Left renal pelvis (tissue), 4 donors: Measurements from ENCODE around the gene PUM2. TPM values are rescaled to one million over a fixed set of nuclear protein-coding genes. Genes with fewer than 3 reads are reported as not detected.

Source experiments
- DNase-seq, 4 donors: peaks; one replicate each; pipeline ENCODE4 v3.0.0-alpha.2; 2013; ENCODE audit warnings: low read depth in 4 of 4, low spot score in 3 of 4
- polyA plus RNA-seq, 4 donors: library from polyadenylated mRNA; unstranded; fragments of 120-200 nt; gene quantifications; one replicate each; pipeline ENCODE4 v1.2.1, GENCODE V29; 2013; ENCODE audit not compliant: insufficient read length in 4 of 4

Gene PUM2
- polyA plus RNA-seq, 4 donors = 79.2 to 126 (median 111) TPM

- DNase-seq = no peak
These were observed 129.7 kb downstream of the PUM2 start for GRCh38 chr2:20220806-20221554.

- no peak for DNase-seq
These were observed 130.8 kb downstream of the PUM2 start for GRCh38 chr2:20219763-20220380.

- DNase-seq = no peak
These were observed 132.0 kb downstream of the PUM2 start for GRCh38 chr2:20218331-20219320.

- DNase-seq = no peak
These were observed 133.3 kb downstream of the PUM2 start for GRCh38 chr2:20217041-20217970.

- no peak for DNase-seq
These were observed 134.3 kb downstream of the PUM2 start for GRCh38 chr2:20216130-20217025.

DNA sequence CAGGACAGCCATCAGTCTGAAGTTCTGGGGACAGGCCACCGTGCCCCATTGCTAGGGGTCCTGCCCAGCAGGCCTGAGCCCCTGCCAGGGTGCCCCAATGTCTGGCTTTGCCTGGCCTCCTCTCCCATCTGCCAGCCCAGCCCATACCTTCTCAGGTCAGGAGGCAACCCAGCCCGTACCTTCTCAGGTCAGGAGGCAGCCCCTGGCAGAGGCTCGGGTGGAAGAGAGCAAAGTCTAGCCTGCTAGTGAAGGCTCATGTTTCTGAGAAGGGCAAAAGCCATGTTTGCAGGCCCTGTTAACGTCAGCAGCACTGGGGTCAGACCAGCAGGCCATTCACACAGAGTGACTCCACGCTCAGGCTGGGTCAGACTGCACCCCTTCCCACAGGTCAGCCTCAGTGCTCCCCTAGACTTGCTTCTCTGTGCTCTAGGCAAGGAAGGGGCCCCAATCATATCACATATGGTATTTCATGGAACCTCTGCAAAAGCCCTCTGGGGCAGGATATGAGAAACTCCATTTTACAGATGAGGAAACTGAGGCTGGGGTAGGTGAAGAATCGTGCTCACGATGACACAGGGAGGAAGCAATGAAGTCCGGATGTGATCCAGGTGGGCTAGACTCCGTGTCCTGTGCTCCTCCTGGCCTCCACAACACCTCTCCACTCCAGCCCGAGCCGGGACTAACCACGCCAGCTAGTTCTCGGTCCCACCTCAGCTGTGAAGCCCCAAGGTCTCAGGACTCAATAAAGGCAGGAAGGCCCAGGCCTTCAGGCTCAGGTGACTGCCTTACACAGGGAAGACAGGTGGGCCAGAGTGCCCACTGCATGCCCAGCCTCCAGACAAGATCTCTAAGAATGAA lies 135.2 kb downstream of the PUM2 start:
- DNase-seq = no peak

DNA sequence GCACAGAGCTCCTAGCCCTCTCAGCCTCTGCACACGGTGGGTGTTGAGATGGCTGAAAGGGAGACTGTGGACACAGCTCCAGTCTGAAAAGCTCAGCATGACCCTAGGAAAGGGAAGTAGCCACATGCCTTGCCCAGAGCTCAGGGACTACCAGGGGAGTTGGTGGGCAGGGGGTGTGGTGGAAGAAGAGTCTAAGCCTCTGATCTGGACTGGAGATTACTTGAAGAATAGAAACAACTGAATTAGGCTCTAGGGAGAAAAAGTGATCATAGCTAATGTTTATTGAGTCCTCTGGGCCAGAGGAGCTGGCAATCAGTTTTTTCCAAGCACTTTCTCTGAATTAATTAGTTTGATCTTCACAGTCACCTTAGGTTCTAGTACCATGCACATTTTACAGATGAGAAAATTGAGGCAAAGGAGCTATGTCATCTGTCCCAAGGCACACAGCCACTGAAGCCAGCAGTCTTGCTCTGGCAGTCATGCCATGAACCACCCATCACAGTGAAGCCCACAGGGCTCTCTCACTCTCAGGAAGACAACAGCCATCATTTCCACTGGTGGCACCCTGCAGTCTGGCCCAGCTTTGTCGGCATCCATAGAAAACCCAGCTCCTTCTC lies 136.0 kb downstream of the PUM2 start:
- no peak for DNase-seq

GRCh38 chr2:20213651-20214565 lies 136.7 kb downstream of the PUM2 start:
- no peak for DNase-seq

DNA sequence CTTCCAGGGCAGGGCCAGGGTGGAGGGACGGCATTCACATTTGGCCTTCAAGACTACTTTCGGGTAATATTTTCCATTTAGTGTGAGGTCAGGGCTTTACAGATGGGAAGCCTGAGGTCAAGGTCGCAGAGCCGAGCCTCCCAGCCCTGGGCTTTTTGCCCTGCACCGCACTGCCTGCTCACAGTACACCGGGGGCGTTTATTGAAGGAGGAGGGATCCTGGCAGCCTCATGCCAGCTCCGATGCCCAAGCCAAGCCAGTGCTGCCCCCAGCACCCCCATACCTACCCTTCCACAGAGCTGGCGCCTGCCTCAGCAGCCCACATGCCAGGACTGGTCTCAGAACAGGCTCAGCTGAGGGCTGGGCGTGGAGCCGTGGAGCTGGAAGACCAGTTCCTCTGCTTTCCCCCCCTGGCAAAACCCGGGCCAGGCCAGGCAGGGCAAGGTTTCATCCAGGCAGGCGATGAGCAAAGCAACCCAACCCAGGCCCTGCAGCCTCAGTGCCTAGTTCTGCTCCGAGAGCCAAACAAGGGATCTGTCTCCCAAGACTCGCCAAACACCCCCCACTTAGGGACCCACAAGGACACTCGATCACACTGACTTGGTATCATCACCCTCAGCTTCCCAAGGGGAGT lies 137.7 kb downstream of the PUM2 start:
- no peak for DNase-seq

DNA sequence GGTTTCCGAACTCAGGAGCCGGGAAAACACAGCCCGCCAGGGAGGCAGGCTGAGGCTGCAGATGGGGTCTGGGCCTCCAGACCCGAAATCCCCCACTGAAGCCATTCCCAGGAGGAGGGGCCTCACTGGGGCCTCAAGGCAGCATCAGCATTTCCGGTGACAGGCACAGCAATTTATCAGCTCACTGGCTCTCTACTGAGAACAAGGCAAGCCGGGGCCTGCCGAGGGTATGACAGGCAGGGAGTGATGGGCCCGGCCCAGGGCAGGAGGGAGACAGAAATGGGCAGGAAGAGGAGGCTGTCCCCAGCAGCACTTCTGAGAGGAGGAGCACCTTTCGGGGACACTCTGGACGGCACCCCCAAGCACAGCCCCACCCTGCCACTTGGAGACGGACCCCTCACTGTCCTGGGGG lies 138.2 kb downstream of the PUM2 start:
- peak in 2 of 4 donors; percentile 64 to 68 for DNase-seq

- DNase-seq = no peak
These were observed 138.7 kb downstream of the PUM2 start for GRCh38 chr2:20211860-20212458.

DNA sequence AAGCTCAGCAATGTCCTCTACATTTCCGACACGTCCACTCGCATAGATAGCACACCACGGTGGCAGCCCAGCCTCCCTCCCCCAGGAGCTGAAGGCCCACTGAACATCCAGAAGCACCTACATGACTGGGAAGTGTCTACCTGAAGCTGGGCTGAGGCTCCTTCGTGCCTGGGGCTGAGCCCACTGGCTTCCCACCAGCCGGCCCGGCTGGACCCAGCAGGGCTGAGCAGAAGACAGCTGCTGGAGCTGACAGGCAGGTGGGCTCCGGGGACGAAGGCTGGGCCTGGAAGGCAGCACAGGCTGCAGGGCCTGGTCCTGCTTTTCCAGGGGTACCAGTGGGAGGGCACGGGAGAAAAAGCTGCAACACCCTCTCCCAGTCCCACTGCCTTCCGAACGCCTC lies 139.2 kb downstream of the PUM2 start:
- DNase-seq = no peak

DNA sequence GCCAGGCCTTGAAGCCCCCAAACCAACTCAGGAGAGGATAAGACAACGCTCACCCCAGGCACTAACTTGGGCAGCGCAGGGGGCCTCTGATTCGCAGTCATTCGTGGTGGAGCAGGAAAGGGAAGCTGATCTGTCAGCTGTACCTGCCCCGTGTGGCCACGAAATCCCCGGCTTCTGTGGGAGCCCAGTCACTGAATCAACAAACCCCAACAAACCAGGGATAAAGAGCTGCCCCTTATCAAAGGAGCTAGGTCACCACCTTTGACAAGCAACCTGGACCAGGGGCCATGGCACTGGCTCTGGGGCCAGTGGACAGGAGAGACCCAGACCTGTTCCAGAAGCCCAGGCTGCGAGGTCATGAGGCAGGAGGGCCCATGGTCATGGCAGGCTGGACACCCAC lies 140.2 kb downstream of the PUM2 start:
- DNase-seq = no peak

DNA sequence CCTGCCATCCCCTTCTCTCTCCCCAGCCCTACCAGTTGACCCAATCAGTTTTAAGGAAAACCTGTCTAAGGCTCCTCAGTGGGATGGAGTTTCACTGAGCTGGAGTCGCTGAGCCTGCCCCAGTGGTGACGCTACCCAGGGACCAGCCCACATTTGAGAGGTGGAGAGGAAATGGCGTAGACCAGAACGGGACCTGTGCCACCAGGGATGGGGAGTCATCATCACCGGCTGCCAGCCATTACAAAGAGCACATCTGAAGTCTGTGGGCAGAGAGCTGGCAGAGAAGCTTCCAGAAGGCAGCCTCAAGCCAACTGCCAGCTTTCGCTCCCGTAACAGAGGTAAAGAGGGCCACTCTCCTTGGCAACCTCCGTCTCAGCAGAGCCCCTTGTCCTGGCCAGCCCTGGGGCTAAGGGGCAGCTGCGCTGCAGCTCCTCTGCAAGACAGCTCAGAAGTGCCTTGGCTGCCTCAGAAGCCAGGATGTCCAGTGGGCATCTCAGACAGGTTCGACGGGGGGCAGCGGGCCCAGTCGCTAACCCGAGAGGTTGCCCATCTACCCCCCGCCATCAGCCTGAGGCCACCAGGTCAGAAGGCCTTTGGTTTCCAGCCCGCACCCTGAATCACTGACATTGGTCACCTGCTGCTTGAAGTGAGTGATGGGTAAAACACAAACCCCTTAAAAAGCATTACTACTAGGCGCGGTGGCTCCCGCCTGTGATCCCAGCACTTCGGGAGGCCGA lies 141.1 kb downstream of the PUM2 start:
- no peak for DNase-seq

- no peak for DNase-seq
These were observed 142.2 kb downstream of the PUM2 start for GRCh38 chr2:20208476-20208859.
